GM23338 (cell line): ENCODE results near the gene ABCF3. TPM values are rescaled to one million over a fixed set of nuclear protein-coding genes. Genes with fewer than 3 reads are reported as not detected.

Source experiments
- ATAC-seq: fragments of 200-7000 bp; cut with Tn5 transposase; 3 replicates; pipeline ENCODE4 v1.9.1; 2020
- DNase-seq: peaks from one replicate; pipeline ENCODE4 v3.0.0-alpha.2; 2015; ENCODE audit warnings: low spot score
- H2AFZ ChIP-seq: fragments of 200-600 bp; sonication (generic); 2 replicates; pipeline ENCODE4 v1.8.0; 2016; ENCODE audit warnings: antibody characterized with exemption, mild to moderate bottlenecking, moderate library complexity
- H3F3A ChIP-seq: fragments of 200-600 bp; sonication (generic); replicated peaks from 2 replicates; pipeline ENCODE4 v1.8.0; 2017; ENCODE audit warnings: antibody characterized with exemption, mixed run types, low read depth
- H3K27ac ChIP-seq: fragments of 200-600 bp; sonication (generic); 2 replicates; pipeline ENCODE4 v1.6.1; 2016; ENCODE audit warnings: low read depth
- H3K27me3 ChIP-seq: fragments of 200-600 bp; sonication (generic); 2 replicates; pipeline ENCODE4 v1.8.0; 2016; ENCODE audit warnings: mild to moderate bottlenecking, mixed run types, moderate library complexity; ENCODE audit not compliant: insufficient read depth
- H3K36me3 ChIP-seq: fragments of 200-600 bp; sonication (generic); 2 replicates; pipeline ENCODE4 v1.8.0; 2016; ENCODE audit warnings: mild to moderate bottlenecking; ENCODE audit not compliant: insufficient read depth
- H3K4me1 ChIP-seq: fragments of 200-600 bp; sonication (generic); 2 replicates; pipeline ENCODE4 v1.8.0; 2016; ENCODE audit warnings: mild to moderate bottlenecking, moderate library complexity; ENCODE audit not compliant: insufficient read depth
- H3K4me2 ChIP-seq: fragments of 200-600 bp; sonication (generic); 2 replicates; pipeline ENCODE4 v1.7.1; 2017; ENCODE audit warnings: mixed run types
- H3K4me3 ChIP-seq: fragments of 200-600 bp; sonication (generic); 2 replicates; pipeline ENCODE4 v1.6.1; 2016; ENCODE audit warnings: mixed run types
- H3K79me2 ChIP-seq: fragments of 200-600 bp; sonication (generic); replicated peaks from 2 replicates; pipeline ENCODE4 v1.8.0; 2017; ENCODE audit warnings: mild to moderate bottlenecking; ENCODE audit not compliant: insufficient read depth
- H3K9me2 ChIP-seq: fragments of 200-600 bp; sonication (generic); 2 replicates; pipeline ENCODE4 v1.8.0; 2017; ENCODE audit not compliant: insufficient read depth
- H4K20me1 ChIP-seq: fragments of 200-600 bp; sonication (generic); replicated peaks from 2 replicates; pipeline ENCODE4 v1.8.0; 2017; ENCODE audit warnings: mild to moderate bottlenecking; ENCODE audit not compliant: insufficient read depth
- H3K27ac Mint-ChIP-seq: 2 replicates; pipeline ENCODE4 v1.8.0; 2020; ENCODE audit warnings: inconsistent platforms, mild to moderate bottlenecking, moderate library complexity, mixed read lengths
- H3K27me3 Mint-ChIP-seq: 3 replicates; pipeline ENCODE4 v1.8.0; 2022; ENCODE audit warnings: low read depth, mild to moderate bottlenecking, moderate library complexity, mixed read lengths, inconsistent platforms; ENCODE audit not compliant: insufficient read depth, poor library complexity
- H3K36me3 Mint-ChIP-seq: 3 replicates; pipeline ENCODE4 v1.8.0; 2021; ENCODE audit warnings: low read depth, mild to moderate bottlenecking, inconsistent platforms, moderate library complexity, mixed read lengths
- H3K4me1 Mint-ChIP-seq: 3 replicates; pipeline ENCODE4 v1.8.0; 2020; ENCODE audit warnings: mild to moderate bottlenecking, inconsistent platforms, mixed read lengths
- H3K4me3 Mint-ChIP-seq: 3 replicates; pipeline ENCODE4 v1.8.0; 2021; ENCODE audit warnings: moderate library complexity, mild to moderate bottlenecking, inconsistent platforms, mixed read lengths
- H3K9me3 Mint-ChIP-seq: 3 replicates; pipeline ENCODE4 v1.8.0; 2020; ENCODE audit warnings: moderate library complexity, mild to moderate bottlenecking, inconsistent platforms, mixed read lengths
- CREB1 ChIP-seq: fragments of 250-450 bp; sonication (Bioruptor Pico); IDR thresholded peaks from 2 replicates; pipeline ENCODE4 v1.5.0; 2020; ENCODE audit warnings: low read depth, mild to moderate bottlenecking, moderate library complexity
- EZH2 ChIP-seq: fragments of 200-600 bp; sonication (generic); IDR thresholded peaks from one replicate; pipeline ENCODE4 v1.8.0; 2017; ENCODE audit warnings: antibody characterized with exemption, mild to moderate bottlenecking, low read depth; ENCODE audit not compliant: unreplicated experiment
- EZH2phosphoT487 ChIP-seq: fragments of 200-600 bp; sonication (generic); IDR thresholded peaks from one replicate; pipeline ENCODE4 v1.8.1; 2018; ENCODE audit warnings: antibody characterized with exemption; ENCODE audit not compliant: unreplicated experiment
- JUNB ChIP-seq: IDR thresholded peaks from one replicate; pipeline ENCODE4 v1.6.1; 2016; ENCODE audit warnings: antibody characterized with exemption; ENCODE audit not compliant: unreplicated experiment
- NANOG ChIP-seq: IDR thresholded peaks from 2 replicates; pipeline ENCODE4 v1.6.1; 2016; ENCODE audit warnings: antibody characterized with exemption, borderline replicate concordance
- POLR2AphosphoS5 ChIP-seq: IDR thresholded peaks from 2 replicates; pipeline ENCODE4 v1.6.1; 2016; ENCODE audit warnings: antibody characterized with exemption, low read depth
- STAT1 ChIP-seq: IDR thresholded peaks from one replicate; pipeline ENCODE4 v1.6.1; 2016; ENCODE audit warnings: antibody characterized with exemption; ENCODE audit not compliant: unreplicated experiment
- ZNF114 ChIP-seq: fragments of 250-450 bp; sonication (Bioruptor Pico); IDR thresholded peaks from 2 replicates; pipeline ENCODE4 v1.5.0; 2020; ENCODE audit warnings: mild to moderate bottlenecking, moderate library complexity
- ZNF331 ChIP-seq: fragments of 250-450 bp; sonication (Bioruptor Pico); IDR thresholded peaks from 2 replicates; pipeline ENCODE4 v1.5.0; 2020; ENCODE audit warnings: low read depth, mild to moderate bottlenecking, moderate library complexity
- polyA plus RNA-seq: library from polyadenylated mRNA; unstranded; fragments of >200 nt; fragmentation: Nextera tagmentation; extraction: Ambion mirVana; gene quantifications from 2 replicates; pipeline ENCODE4 v1.2.1, GENCODE V29; 2016
- total RNA-seq: library from RNA; depleted of rRNA; stranded (reverse); fragments of >200 nt; shearing (Covaris generic); gene quantifications from 2 replicates; pipeline ENCODE4 v1.2.3, GENCODE V29; 2014
- TF ChIP-seq, protein P1 (sequence below): IDR thresholded peaks from one replicate; pipeline ENCODE4 v1.6.1; 2018; ENCODE audit warnings: antibody characterized with exemption; ENCODE audit not compliant: unreplicated experiment
- TF ChIP-seq, protein P2 (sequence below): IDR thresholded peaks from 2 replicates; pipeline ENCODE4 v1.6.1; 2016; ENCODE audit warnings: antibody characterized with exemption
- TF ChIP-seq, protein P3 (sequence below), 2 experiments: fragments of 200-600 bp in 1 of 2; sonication (generic) in 1 of 2; conservative IDR thresholded peaks; 2 replicates each; pipeline versions ENCODE4 v1.5.1 to v1.6.1; 2016 to 2017; ENCODE audit warnings: antibody characterized with exemption in 2 of 2, low read depth in 2 of 2, mild to moderate bottlenecking in 2 of 2, moderate library complexity in 1 of 2

ABCF3 gene
- total and polyA plus RNA-seq, 2 experiments from 2014 or later = 33.4 to 48.9 TPM

DNA sequence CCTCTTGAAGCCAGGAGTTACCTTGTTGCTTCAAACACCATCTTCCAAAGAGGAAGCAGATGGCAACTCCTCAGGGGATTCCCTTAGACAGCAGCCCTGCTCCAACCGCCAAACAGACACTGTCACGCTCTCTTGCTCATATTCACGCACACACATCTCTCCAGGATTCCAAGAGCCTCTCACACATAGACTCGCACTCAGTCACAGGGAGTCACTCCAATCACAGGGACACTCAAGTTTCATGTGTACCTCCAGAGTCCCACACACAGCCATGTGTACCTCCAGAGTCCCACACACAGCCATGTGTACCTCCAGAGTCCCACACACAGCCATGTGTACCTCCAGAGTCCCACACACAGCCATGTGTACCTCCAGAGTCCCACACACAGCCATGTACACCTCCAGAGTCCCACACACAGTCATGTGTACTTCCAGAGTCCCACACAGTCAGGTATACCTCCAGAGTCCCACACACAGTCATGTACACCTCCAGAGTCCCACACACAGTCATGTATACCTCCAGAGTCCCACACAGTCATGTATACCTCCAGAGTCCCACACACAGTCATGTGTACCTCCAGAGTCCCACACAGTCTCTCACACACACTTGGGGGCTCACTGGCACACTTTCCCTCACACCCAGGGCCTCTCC, 49.5 kb downstream of the ABCF3 start:
- Mint-ChIP-seq H3K27ac (no peak overlapping the region), H3K9me3 (no peaks in the 10 kb centered on the region; the same call in 2 of the 3 replicates), H3K4me1 (peaks cover 11% of the 10 kb centered on the region), H3K36me3 (no peaks in the 10 kb centered on the region; the same call in 2 of the 3 replicates), H3K4me3 (no peak overlapping the region), H3K27me3 (peaks cover 37% of the 10 kb centered on the region)
- Histone ChIP-seq H3K27me3 (peaks cover 44% of the 10 kb centered on the region), H3K27ac (no peak overlapping the region), H3K79me2 (no peaks in the 10 kb centered on the region), H2AFZ (no peak overlapping the region), H3K36me3 (no peaks in the 10 kb centered on the region), H3K4me1 (no peaks in the 10 kb centered on the region), H4K20me1 (0 out of 2 replicates have a peak, but pooled peaks cover 10% of the 10 kb centered on the region), H3K4me2 (no peak overlapping the region), H3K4me3 (no peak overlapping the region), H3F3A (no peaks in the 10 kb centered on the region), H3K9me2 (no peaks in the 10 kb centered on the region)
- TF ChIP-seq, protein P1, sequence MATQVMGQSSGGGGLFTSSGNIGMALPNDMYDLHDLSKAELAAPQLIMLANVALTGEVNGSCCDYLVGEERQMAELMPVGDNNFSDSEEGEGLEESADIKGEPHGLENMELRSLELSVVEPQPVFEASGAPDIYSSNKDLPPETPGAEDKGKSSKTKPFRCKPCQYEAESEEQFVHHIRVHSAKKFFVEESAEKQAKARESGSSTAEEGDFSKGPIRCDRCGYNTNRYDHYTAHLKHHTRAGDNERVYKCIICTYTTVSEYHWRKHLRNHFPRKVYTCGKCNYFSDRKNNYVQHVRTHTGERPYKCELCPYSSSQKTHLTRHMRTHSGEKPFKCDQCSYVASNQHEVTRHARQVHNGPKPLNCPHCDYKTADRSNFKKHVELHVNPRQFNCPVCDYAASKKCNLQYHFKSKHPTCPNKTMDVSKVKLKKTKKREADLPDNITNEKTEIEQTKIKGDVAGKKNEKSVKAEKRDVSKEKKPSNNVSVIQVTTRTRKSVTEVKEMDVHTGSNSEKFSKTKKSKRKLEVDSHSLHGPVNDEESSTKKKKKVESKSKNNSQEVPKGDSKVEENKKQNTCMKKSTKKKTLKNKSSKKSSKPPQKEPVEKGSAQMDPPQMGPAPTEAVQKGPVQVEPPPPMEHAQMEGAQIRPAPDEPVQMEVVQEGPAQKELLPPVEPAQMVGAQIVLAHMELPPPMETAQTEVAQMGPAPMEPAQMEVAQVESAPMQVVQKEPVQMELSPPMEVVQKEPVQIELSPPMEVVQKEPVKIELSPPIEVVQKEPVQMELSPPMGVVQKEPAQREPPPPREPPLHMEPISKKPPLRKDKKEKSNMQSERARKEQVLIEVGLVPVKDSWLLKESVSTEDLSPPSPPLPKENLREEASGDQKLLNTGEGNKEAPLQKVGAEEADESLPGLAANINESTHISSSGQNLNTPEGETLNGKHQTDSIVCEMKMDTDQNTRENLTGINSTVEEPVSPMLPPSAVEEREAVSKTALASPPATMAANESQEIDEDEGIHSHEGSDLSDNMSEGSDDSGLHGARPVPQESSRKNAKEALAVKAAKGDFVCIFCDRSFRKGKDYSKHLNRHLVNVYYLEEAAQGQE = no peak
- TF ChIP-seq, protein P2, sequence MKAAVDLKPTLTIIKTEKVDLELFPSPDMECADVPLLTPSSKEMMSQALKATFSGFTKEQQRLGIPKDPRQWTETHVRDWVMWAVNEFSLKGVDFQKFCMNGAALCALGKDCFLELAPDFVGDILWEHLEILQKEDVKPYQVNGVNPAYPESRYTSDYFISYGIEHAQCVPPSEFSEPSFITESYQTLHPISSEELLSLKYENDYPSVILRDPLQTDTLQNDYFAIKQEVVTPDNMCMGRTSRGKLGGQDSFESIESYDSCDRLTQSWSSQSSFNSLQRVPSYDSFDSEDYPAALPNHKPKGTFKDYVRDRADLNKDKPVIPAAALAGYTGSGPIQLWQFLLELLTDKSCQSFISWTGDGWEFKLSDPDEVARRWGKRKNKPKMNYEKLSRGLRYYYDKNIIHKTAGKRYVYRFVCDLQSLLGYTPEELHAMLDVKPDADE = no peak
- TF ChIP-seq NANOG = no peak
- no peak for TF ChIP-seq EZH2
- no peak for TF ChIP-seq JUNB
- no peak for TF ChIP-seq CREB1 (CRISPR knock-in tag)
- TF ChIP-seq, protein P3, sequence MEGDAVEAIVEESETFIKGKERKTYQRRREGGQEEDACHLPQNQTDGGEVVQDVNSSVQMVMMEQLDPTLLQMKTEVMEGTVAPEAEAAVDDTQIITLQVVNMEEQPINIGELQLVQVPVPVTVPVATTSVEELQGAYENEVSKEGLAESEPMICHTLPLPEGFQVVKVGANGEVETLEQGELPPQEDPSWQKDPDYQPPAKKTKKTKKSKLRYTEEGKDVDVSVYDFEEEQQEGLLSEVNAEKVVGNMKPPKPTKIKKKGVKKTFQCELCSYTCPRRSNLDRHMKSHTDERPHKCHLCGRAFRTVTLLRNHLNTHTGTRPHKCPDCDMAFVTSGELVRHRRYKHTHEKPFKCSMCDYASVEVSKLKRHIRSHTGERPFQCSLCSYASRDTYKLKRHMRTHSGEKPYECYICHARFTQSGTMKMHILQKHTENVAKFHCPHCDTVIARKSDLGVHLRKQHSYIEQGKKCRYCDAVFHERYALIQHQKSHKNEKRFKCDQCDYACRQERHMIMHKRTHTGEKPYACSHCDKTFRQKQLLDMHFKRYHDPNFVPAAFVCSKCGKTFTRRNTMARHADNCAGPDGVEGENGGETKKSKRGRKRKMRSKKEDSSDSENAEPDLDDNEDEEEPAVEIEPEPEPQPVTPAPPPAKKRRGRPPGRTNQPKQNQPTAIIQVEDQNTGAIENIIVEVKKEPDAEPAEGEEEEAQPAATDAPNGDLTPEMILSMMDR (conservative IDR thresholded peaks at IDR 0.05; ENCODE audit: low read depth in 2 of 2) = no peak
- TF ChIP-seq ZNF331 (CRISPR knock-in tag) = no peak
- TF ChIP-seq STAT1 = no peak
- TF ChIP-seq ZNF114 = no peak
- no peak for TF ChIP-seq POLR2AphosphoS5
- no peak for TF ChIP-seq EZH2phosphoT487
- ATAC-seq (no peak), DNase-seq (no peak)
